Measurements from ENCODE around the gene BIRC3.

The BIRC3 gene

DNA sequence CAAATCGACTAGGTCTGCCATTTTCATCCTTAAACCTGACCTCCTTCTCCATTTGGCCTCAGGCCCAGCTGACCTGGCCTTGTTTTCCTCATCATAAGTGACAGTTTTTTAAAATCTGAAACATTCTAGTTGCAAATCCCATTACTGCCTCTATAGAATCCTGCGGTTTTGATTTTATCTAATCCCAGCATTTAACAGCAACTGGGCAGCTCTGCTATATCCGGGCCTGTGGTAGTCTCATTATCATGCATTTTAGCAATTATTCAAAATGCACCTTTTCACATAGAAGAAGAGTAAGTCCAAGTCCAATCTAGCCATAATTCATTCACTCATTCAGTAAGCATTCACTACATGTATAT is 28.6 kb upstream of the BIRC3 start:
- no CpG with 5 or more reads among the region's 3 CpGs for WGBS, 2 donors (ENCODE audit: extremely low coverage in 2 of 2, insufficient read length in 2 of 2, insufficient replicate concordance in 1 of 2)
- Histone ChIP-seq H2BK15ac (ENCODE audit: low read length) (no peak overlapping the region), H3K27me3 (ENCODE audit: control insufficient read depth in 3 of 3, insufficient read depth in 3 of 3, low read depth in 1 of 3, low read length in 3 of 3) (peaks cover 0 to 9% (median 0%) of the 10 kb centered on the region in 3 experiments)

DNA sequence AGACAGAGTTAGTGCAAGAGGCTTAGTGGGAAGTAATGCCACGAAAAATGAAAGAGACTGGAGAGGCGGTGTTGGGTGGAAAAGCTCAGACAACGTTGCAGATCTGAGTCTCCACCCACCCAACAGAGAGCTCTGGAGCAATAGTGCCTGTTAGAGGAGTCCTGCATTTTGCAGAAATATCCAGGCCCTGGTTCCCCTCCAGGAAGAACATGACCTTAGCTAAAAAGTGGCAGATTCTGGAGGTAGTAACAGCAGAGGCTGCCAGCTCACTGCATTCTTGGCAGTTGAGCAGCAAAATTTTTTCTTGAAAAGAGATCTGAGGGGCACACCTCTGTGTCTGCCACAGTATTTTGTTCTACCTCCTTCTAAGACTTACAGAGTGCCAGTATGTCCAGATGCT is 27.7 kb upstream of the BIRC3 start:
- no peak overlapping the region for H3K27ac ChIP-seq (replicated peaks; ENCODE audit: low read length)
- no CpG with 5 or more reads among the region's 3 CpGs for WGBS, 2 donors (ENCODE audit: extremely low coverage in 2 of 2, insufficient read length in 2 of 2, insufficient replicate concordance in 1 of 2)

More for the DNA sequence above, 28.6 kb upstream of the BIRC3 start:
- Histone ChIP-seq H4K91ac (ENCODE audit: low read depth, low read length, poor library complexity) (no peak overlapping the region), H2BK12ac (ENCODE audit: low read length) (no peak overlapping the region), H3K36me3 (replicated peaks in 1 of 2; ENCODE audit: control insufficient read depth in 2 of 2, insufficient read depth in 2 of 2, low read length in 2 of 2) (no peaks in the 10 kb centered on the region), H3K18ac (ENCODE audit: low read length) (no peak overlapping the region), H2BK120ac (ENCODE audit: low read depth, low read length) (no peak overlapping the region), H4K8ac (ENCODE audit: low read depth, low read length) (no peak overlapping the region), H2AFZ (ENCODE audit: low read length) (peak overlapping the region; percentile 77), H3K4me2 (ENCODE audit: insufficient read depth, low read length, poor library complexity, severe bottlenecking) (no peak overlapping the region), H3K9ac (ENCODE audit: low read depth, low read length, poor library complexity) (no peak overlapping the region), H3K14ac (ENCODE audit: low read length) (no peak overlapping the region), H3K9me3 (replicated peaks in 1 of 2; ENCODE audit: control insufficient read depth in 2 of 2, insufficient read depth in 1 of 2, low read depth in 1 of 2, low read length in 2 of 2) (no peaks in the 10 kb centered on the region), H3K4me3 (ENCODE audit: low read length in 2 of 2) (no peak overlapping the region), H2AK5ac (ENCODE audit: low read depth, low read length) (no peak overlapping the region), H3K79me1 (ENCODE audit: low read depth, low read length) (no peaks in the 10 kb centered on the region), H2BK5ac (ENCODE audit: low read length) (no peak overlapping the region), H3K23ac (ENCODE audit: low read depth, low read length, poor library complexity) (no peak overlapping the region), H3K27ac (replicated peaks; ENCODE audit: low read length) (no peak overlapping the region), H3K4me1 (ENCODE audit: control insufficient read depth in 2 of 2, insufficient read depth in 1 of 2, low read depth in 1 of 2, low read length in 2 of 2) (no peaks in the 10 kb centered on the region), H3K4ac (ENCODE audit: low read length) (no peak overlapping the region)
- DNase-seq (ENCODE audit: low spot score), result no peak

DNA sequence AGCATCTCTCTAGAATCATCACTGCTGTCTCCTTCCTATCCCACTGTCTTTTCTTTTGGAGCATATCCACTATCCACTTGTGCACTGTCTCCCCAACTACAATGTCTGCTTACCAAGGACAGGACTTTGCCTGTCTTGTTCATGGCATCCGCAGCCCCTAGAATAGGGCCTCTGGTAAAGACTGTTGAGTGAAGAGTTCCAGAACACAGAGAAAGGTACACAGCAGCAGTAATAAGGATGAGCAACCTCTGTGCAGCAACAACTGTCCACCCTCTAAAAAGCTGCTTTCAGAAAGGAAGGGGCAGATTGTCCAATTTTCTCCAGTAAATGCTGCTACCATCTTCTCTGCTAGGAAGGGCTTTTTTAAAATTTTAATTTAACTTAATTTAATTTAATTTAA is 25.5 kb upstream of the BIRC3 start:
- no peak overlapping the region for H2BK12ac ChIP-seq (ENCODE audit: low read length)
- H2AFZ ChIP-seq (ENCODE audit: low read length), result no peak overlapping the region
- no peak overlapping the region for H3K4ac ChIP-seq (ENCODE audit: low read length)
- H4K91ac ChIP-seq (ENCODE audit: low read depth, low read length, poor library complexity), result no peak overlapping the region
- no peak overlapping the region for H3K18ac ChIP-seq (ENCODE audit: low read length)
- H3K9ac ChIP-seq (ENCODE audit: low read depth, low read length, poor library complexity), result no peak overlapping the region
- no peak overlapping the region for H3K14ac ChIP-seq (ENCODE audit: low read length)
- H3K4me3 ChIP-seq (ENCODE audit: low read length in 2 of 2), result no peak overlapping the region
- H2BK5ac ChIP-seq (ENCODE audit: low read length), result no peak overlapping the region
- H3K23ac ChIP-seq (ENCODE audit: low read depth, low read length, poor library complexity), result no peak overlapping the region
- H3K27me3 ChIP-seq (ENCODE audit: control insufficient read depth in 3 of 3, insufficient read depth in 3 of 3, low read depth in 1 of 3, low read length in 3 of 3), result peaks cover 0 to 7% (median 0%) of the 10 kb centered on the region in 3 experiments
- H2AK5ac ChIP-seq (ENCODE audit: low read depth, low read length), result no peak overlapping the region
- DNase-seq (ENCODE audit: low spot score), result no peak
- no peak overlapping the region for H2BK15ac ChIP-seq (ENCODE audit: low read length)
- H3K79me1 ChIP-seq (ENCODE audit: low read depth, low read length), result no peaks in the 10 kb centered on the region
- H4K8ac ChIP-seq (ENCODE audit: low read depth, low read length), result no peak overlapping the region
- WGBS, 2 donors (ENCODE audit: extremely low coverage in 2 of 2, insufficient read length in 2 of 2, insufficient replicate concordance in 1 of 2), result no CpG with 5 or more reads among the region's 1 CpG
- H3K36me3 ChIP-seq (replicated peaks in 1 of 2; ENCODE audit: control insufficient read depth in 2 of 2, insufficient read depth in 2 of 2, low read length in 2 of 2), result no peaks in the 10 kb centered on the region
- H3K4me1 ChIP-seq (ENCODE audit: control insufficient read depth in 2 of 2, insufficient read depth in 1 of 2, low read depth in 1 of 2, low read length in 2 of 2), result no peaks in the 10 kb centered on the region
- no peak overlapping the region for H3K4me2 ChIP-seq (ENCODE audit: insufficient read depth, low read length, poor library complexity, severe bottlenecking)
- no peak overlapping the region for H3K27ac ChIP-seq (replicated peaks; ENCODE audit: low read length)
- H2BK120ac ChIP-seq (ENCODE audit: low read depth, low read length), result no peak overlapping the region
- no peaks in the 10 kb centered on the region for H3K9me3 ChIP-seq (replicated peaks in 1 of 2; ENCODE audit: control insufficient read depth in 2 of 2, insufficient read depth in 1 of 2, low read depth in 1 of 2, low read length in 2 of 2)

More for the DNA sequence above, 27.7 kb upstream of the BIRC3 start:
- no peak overlapping the region for H3K14ac ChIP-seq (ENCODE audit: low read length)
- peak overlapping the region; percentile 28 for H2AFZ ChIP-seq (ENCODE audit: low read length)
- H4K91ac ChIP-seq (ENCODE audit: low read depth, low read length, poor library complexity), result no peak overlapping the region
- no peak overlapping the region for H2BK15ac ChIP-seq (ENCODE audit: low read length)
- DNase-seq (ENCODE audit: low spot score), result no peak
- H4K8ac ChIP-seq (ENCODE audit: low read depth, low read length), result no peak overlapping the region
- H3K9ac ChIP-seq (ENCODE audit: low read depth, low read length, poor library complexity), result no peak overlapping the region
- H3K4me2 ChIP-seq (ENCODE audit: insufficient read depth, low read length, poor library complexity, severe bottlenecking), result no peak overlapping the region
- no peak overlapping the region for H2BK5ac ChIP-seq (ENCODE audit: low read length)
- no peaks in the 10 kb centered on the region for H3K9me3 ChIP-seq (replicated peaks in 1 of 2; ENCODE audit: control insufficient read depth in 2 of 2, insufficient read depth in 1 of 2, low read depth in 1 of 2, low read length in 2 of 2)
- no peak overlapping the region for H2BK12ac ChIP-seq (ENCODE audit: low read length)
- no peak overlapping the region for H3K23ac ChIP-seq (ENCODE audit: low read depth, low read length, poor library complexity)
- no peak overlapping the region for H3K4me3 ChIP-seq (ENCODE audit: low read length in 2 of 2)
- H3K18ac ChIP-seq (ENCODE audit: low read length), result no peak overlapping the region
- no peak overlapping the region for H2BK120ac ChIP-seq (ENCODE audit: low read depth, low read length)
- H2AK5ac ChIP-seq (ENCODE audit: low read depth, low read length), result no peak overlapping the region
- H3K27me3 ChIP-seq (ENCODE audit: control insufficient read depth in 3 of 3, insufficient read depth in 3 of 3, low read depth in 1 of 3, low read length in 3 of 3), result peaks cover 0 to 9% (median 0%) of the 10 kb centered on the region in 3 experiments
- no peaks in the 10 kb centered on the region for H3K4me1 ChIP-seq (ENCODE audit: control insufficient read depth in 2 of 2, insufficient read depth in 1 of 2, low read depth in 1 of 2, low read length in 2 of 2)
- H3K4ac ChIP-seq (ENCODE audit: low read length), result no peak overlapping the region
- no peaks in the 10 kb centered on the region for H3K79me1 ChIP-seq (ENCODE audit: low read depth, low read length)
- H3K36me3 ChIP-seq (replicated peaks in 1 of 2; ENCODE audit: control insufficient read depth in 2 of 2, insufficient read depth in 2 of 2, low read length in 2 of 2), result no peaks in the 10 kb centered on the region

DNA sequence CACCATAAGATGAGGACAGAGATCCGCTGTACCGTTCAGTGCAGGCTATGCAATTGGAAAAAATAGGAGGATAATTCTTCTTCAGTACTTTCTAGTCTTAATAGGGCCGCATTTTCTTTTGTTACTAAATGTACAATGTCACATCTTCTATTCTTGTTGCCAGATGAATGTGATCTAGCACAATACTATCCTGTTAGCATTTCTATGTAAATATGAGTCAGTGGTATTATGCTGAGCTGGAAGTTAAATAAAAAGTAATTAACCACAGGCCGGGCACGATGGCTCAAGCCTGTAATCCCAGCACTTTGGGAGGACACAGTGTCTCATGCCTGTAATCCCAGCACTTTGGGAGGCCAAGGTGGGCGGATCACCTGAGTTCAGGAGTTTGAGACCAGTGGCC is 24.4 kb upstream of the BIRC3 start:
- Histone ChIP-seq H3K4me2 (ENCODE audit: insufficient read depth, low read length, poor library complexity, severe bottlenecking) (no peak overlapping the region), H3K23ac (ENCODE audit: low read depth, low read length, poor library complexity) (no peak overlapping the region), H3K27ac (replicated peaks; ENCODE audit: low read length) (no peak overlapping the region), H3K4ac (ENCODE audit: low read length) (no peak overlapping the region), H3K36me3 (replicated peaks in 1 of 2; ENCODE audit: control insufficient read depth in 2 of 2, insufficient read depth in 2 of 2, low read length in 2 of 2) (no peaks in the 10 kb centered on the region), H3K27me3 (ENCODE audit: control insufficient read depth in 3 of 3, insufficient read depth in 3 of 3, low read depth in 1 of 3, low read length in 3 of 3) (peaks cover 0 to 7% (median 0%) of the 10 kb centered on the region in 3 experiments), H4K8ac (ENCODE audit: low read depth, low read length) (no peak overlapping the region), H3K79me1 (ENCODE audit: low read depth, low read length) (no peaks in the 10 kb centered on the region), H3K9me3 (replicated peaks in 1 of 2; ENCODE audit: control insufficient read depth in 2 of 2, insufficient read depth in 1 of 2, low read depth in 1 of 2, low read length in 2 of 2) (no peaks in the 10 kb centered on the region), H2AK5ac (ENCODE audit: low read depth, low read length) (no peak overlapping the region), H3K9ac (ENCODE audit: low read depth, low read length, poor library complexity) (no peak overlapping the region), H3K14ac (ENCODE audit: low read length) (no peak overlapping the region), H4K91ac (ENCODE audit: low read depth, low read length, poor library complexity) (no peak overlapping the region), H3K4me1 (ENCODE audit: control insufficient read depth in 2 of 2, insufficient read depth in 1 of 2, low read depth in 1 of 2, low read length in 2 of 2) (no peaks in the 10 kb centered on the region), H3K18ac (ENCODE audit: low read length) (no peak overlapping the region), H2AFZ (ENCODE audit: low read length) (no peak overlapping the region), H2BK5ac (ENCODE audit: low read length) (no peak overlapping the region), H2BK12ac (ENCODE audit: low read length) (no peak overlapping the region), H2BK120ac (ENCODE audit: low read depth, low read length) (no peak overlapping the region), H3K4me3 (ENCODE audit: low read length in 2 of 2) (no peak overlapping the region), H2BK15ac (ENCODE audit: low read length) (no peak overlapping the region)
- no peak for DNase-seq (ENCODE audit: low spot score)
- WGBS, 2 donors (ENCODE audit: extremely low coverage in 2 of 2, insufficient read length in 2 of 2, insufficient replicate concordance in 1 of 2), result no CpG with 5 or more reads among the region's 6 CpGs
